Mesothelial cell of epicardium (in vitro differentiated cells): ENCODE results near the gene RBMS2. TPM values are rescaled to one million over a fixed set of nuclear protein-coding genes. Genes with fewer than 3 reads are reported as not detected.
A peak's percentile ranks its signal among the peaks of the same experiment; 100 is the strongest.
"Not testable (repeated sequence)": the region's sequence is repeated elsewhere in the genome, so short reads cannot be mapped to it uniquely, and the experiment has no call there.

Experiments
- DNase-seq, 2 experiments: peaks; one replicate each; pipeline ENCODE4 v3.0.0; 2021; ENCODE audit warnings: low spot score in 2 of 2; ENCODE audit not compliant: unreplicated experiment in 2 of 2
- H3K27ac Mint-ChIP-seq: 2 replicates; pipeline ENCODE4 v1.8.0; 2021; ENCODE audit warnings: mixed read lengths
- H3K27me3 Mint-ChIP-seq: 2 replicates; pipeline ENCODE4 v1.8.0; 2021; ENCODE audit warnings: low read depth, mixed read lengths
- H3K36me3 Mint-ChIP-seq: 2 replicates; pipeline ENCODE4 v1.8.0; 2021; ENCODE audit warnings: mixed read lengths
- H3K4me1 Mint-ChIP-seq: 2 replicates; pipeline ENCODE4 v1.8.0; 2021; ENCODE audit warnings: mixed read lengths
- H3K4me3 Mint-ChIP-seq: 2 replicates; pipeline ENCODE4 v1.8.0; 2021; ENCODE audit warnings: mild to moderate bottlenecking, moderate library complexity, mixed read lengths
- H3K9me3 Mint-ChIP-seq: 2 replicates; pipeline ENCODE4 v1.8.0; 2021; ENCODE audit warnings: mixed read lengths
- CTCF ChIP-seq: fragments of 200-600 bp; sonication (generic); IDR thresholded peaks from one replicate; pipeline ENCODE4 v1.5.0; 2021; ENCODE audit warnings: antibody characterized with exemption; ENCODE audit not compliant: unreplicated experiment
- total RNA-seq: library from RNA; stranded (reverse); gene quantifications from 3 replicates; pipeline ENCODE4 v1.2.1, GENCODE V29; 2021

Gene RBMS2
- total RNA-seq, 1 donor from 2014 or later: 78.0 TPM

GRCh38 chr12:56490360-56490759 is 31.3 kb upstream of the RBMS2 start:
- H3K36me3 Mint-ChIP-seq: peaks cover 2% of the 10 kb centered on the region
- no peak for DNase-seq
- no peak for TF ChIP-seq CTCF
- H3K4me3 Mint-ChIP-seq: no peak overlapping the region
- no peak overlapping the region for H3K27ac Mint-ChIP-seq
- peaks cover 11% of the 10 kb centered on the region for H3K4me1 Mint-ChIP-seq
- H3K27me3 Mint-ChIP-seq: peaks cover 62% of the 10 kb centered on the region
- H3K9me3 Mint-ChIP-seq: peaks cover 4% of the 10 kb centered on the region

GRCh38 chr12:56493409-56494105 is 28.1 kb upstream of the RBMS2 start:
- H3K9me3 Mint-ChIP-seq, DNase-seq, H3K4me1 Mint-ChIP-seq, H3K36me3 Mint-ChIP-seq, H3K27ac Mint-ChIP-seq, H3K4me3 Mint-ChIP-seq: not testable (repeated sequence)
- H3K27me3 Mint-ChIP-seq: peaks cover 51% of the 10 kb centered on the region

GRCh38 chr12:56494106-56494415 is 27.6 kb upstream of the RBMS2 start:
- not testable (repeated sequence) for H3K27ac Mint-ChIP-seq, H3K4me1 Mint-ChIP-seq, H3K36me3 Mint-ChIP-seq, H3K9me3 Mint-ChIP-seq, H3K4me3 Mint-ChIP-seq, DNase-seq
- peaks cover 51% of the 10 kb centered on the region for H3K27me3 Mint-ChIP-seq

GRCh38 chr12:56494481-56494880 is 27.1 kb upstream of the RBMS2 start:
- not testable (repeated sequence) for H3K4me3 Mint-ChIP-seq, H3K4me1 Mint-ChIP-seq, H3K36me3 Mint-ChIP-seq, H3K9me3 Mint-ChIP-seq, H3K27ac Mint-ChIP-seq, DNase-seq
- H3K27me3 Mint-ChIP-seq: peaks cover 51% of the 10 kb centered on the region

- not testable (repeated sequence) for H3K27ac Mint-ChIP-seq, H3K4me3 Mint-ChIP-seq, H3K4me1 Mint-ChIP-seq, H3K36me3 Mint-ChIP-seq, H3K9me3 Mint-ChIP-seq
- peaks cover 37% of the 10 kb centered on the region for H3K27me3 Mint-ChIP-seq
- peak in 1 of 2 experiments; percentile 70 for DNase-seq
- TF ChIP-seq CTCF: peak; percentile 19
These were observed 24.9 kb upstream of the RBMS2 start for GRCh38 chr12:56496704-56497103.

- H3K27me3 Mint-ChIP-seq: peaks cover 31% of the 10 kb centered on the region
- not testable (repeated sequence) for H3K4me1 Mint-ChIP-seq, H3K27ac Mint-ChIP-seq, H3K4me3 Mint-ChIP-seq, H3K36me3 Mint-ChIP-seq, DNase-seq, H3K9me3 Mint-ChIP-seq
These were observed 23.3 kb upstream of the RBMS2 start for GRCh38 chr12:56498126-56498902.

GRCh38 chr12:56499452-56499851 is 22.2 kb upstream of the RBMS2 start:
- not testable (repeated sequence) for H3K4me3 Mint-ChIP-seq, H3K4me1 Mint-ChIP-seq, H3K9me3 Mint-ChIP-seq, H3K36me3 Mint-ChIP-seq, H3K27ac Mint-ChIP-seq, DNase-seq
- H3K27me3 Mint-ChIP-seq: peaks cover 31% of the 10 kb centered on the region

GRCh38 chr12:56499879-56500278 is 21.7 kb upstream of the RBMS2 start:
- not testable (repeated sequence) for H3K27ac Mint-ChIP-seq, H3K4me1 Mint-ChIP-seq, H3K36me3 Mint-ChIP-seq, H3K4me3 Mint-ChIP-seq, DNase-seq, H3K9me3 Mint-ChIP-seq
- H3K27me3 Mint-ChIP-seq: peaks cover 31% of the 10 kb centered on the region
